Activated CD4-positive, CD25-positive, alpha-beta regulatory T cell treated with anti-CD3 and anti-CD28 coated beads, Interleukin-2, amount 50 U/mL, for 72 hours (primary cell): ENCODE measurements around the gene PRPF40B.

Experiments
- DNase-seq: peaks from one replicate; pipeline ENCODE4 v3.0.0; 2021

PRPF40B gene

DNA sequence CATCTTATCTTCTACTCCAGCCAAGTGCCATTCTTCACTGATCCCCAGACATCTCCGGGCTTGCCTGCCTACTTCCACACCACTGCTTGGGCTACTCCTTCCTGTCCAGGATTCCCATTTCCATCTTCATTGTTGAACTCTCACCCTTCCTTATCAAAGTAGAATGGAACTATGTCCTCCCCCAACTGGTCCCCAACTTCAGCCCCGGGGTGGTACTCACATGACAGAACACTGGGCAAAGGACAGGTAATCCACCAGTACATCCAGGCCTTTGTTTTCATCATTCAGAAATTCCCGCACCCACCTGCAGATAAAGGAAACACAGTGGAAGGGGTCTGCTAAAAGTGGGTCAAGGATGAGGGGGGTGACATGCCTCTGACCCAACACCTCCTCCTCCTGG lies 38.4 kb downstream of the PRPF40B start:
- no peak for DNase-seq

- peak; percentile 49 for DNase-seq
Measured at GRCh38 chr12:49662998-49663843, 39.9 kb downstream of the PRPF40B start.

GRCh38 chr12:49664167-49664566 lies 40.8 kb downstream of the PRPF40B start:
- DNase-seq = no peak

- DNase-seq = no peak
Measured at GRCh38 chr12:49664591-49665239, 41.4 kb downstream of the PRPF40B start.

DNA sequence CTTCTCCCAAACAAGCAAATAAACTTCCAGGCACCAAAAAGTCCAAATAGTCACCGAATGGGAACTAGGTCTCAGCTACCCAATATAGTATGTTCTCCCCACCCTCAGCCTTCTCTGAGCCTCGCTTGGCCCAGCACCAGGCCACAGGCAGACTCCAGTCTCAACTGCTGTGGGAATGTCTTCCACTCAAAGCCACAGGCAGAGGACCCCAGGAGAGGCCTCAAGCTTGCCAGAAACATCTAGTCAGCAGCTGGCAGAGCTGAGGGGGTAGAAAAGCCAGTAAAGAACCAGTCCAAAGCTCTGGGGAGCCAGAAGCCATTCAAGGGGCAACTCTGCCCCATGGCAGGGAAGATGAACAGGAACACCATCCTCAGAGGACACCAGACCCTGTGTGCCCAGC lies 42.0 kb downstream of the PRPF40B start:
- DNase-seq = no peak

- DNase-seq = no peak
Measured at GRCh38 chr12:49666176-49666575, 42.8 kb downstream of the PRPF40B start.

DNA sequence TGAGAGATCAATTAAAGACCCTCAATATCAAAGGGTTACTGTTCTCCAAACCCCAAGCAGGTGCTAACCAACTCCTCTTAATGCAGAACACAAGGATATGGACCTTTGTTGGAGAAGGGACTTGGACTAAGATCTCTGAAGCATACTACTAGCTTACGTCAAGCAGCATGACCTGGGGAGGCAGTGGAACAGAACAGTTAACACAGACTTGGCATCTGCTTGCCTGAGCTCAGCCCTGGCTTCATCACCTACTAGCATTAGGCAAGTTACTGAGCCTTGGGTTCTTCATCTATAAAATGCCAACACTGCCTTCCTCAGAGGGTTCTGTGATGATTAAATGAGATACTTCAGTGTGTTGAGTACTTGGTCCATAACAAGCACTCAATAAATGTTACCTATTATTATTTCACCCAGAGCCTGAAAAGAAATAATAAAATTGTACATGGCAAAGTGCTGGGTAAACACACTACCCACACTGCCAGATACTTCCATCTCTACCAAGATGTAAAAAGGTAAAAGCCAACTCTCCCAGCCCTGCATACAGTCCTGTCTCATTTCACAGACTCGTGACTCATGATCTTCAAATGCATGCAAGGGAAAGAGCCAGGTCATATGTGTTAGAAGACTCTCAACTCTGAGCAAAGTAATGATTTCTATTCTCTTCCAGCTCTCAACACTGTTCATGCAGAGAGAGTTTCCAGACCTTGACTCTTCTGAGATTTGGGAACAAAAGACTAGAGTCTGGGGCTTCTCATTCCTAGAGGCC lies 44.1 kb downstream of the PRPF40B start:
- no peak for DNase-seq

DNA sequence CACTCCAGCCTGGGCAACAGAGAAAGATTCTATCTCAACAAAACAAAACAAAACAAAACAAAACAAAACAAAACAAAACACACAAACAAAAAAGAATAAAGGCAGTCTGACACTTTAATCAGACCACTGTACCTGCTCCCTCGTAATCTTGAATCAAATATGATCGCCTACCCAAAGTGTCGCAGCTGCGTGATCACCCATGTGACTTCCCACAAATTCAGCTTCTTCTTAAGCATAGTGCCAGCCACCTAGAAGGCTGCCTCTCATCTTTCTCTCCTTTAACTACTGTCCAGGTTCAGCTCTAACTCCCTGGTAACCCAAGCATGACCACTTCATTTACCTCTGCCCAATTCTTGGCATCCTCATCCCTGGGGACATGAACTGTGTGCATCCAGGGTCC lies 46.4 kb downstream of the PRPF40B start:
- no peak for DNase-seq

DNA sequence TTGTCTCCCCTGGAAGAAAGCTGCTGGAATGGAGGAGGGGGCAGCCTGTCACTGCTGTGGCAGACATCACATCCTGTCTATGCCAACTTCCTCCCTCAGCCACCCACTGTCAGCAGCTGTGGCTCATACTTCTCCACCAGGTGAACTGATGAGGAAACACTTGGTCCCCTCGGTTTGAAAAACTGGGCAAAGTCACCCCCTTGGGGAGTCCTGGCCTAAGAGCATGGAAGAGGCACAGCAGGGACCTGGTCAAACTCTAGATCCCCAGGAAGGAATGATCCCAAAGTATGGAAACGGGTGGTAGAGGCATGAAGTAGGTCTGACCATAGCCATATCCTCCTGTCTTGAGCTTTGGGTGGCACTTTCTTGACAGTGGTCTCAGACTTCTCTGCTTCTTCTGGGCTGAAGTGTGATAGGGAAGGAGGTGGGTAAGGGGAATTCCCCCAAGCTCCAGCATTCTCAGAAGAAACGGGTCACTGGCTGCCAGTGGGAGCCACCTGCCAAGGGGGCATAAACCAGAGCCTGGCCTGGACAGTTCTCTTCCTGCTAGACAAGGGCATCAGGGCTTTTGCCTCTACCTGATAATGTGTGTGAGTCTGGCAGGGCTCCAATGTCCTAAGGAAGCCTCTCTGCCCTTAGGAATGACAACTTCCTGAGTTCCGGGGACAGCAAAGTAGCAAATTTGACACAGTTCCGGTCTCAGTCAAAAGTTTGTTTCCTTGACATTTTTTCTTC lies 47.8 kb downstream of the PRPF40B start:
- DNase-seq = peak; percentile 42

GRCh38 chr12:49672301-49673217 lies 49.2 kb downstream of the PRPF40B start:
- no peak for DNase-seq

GRCh38 chr12:49673446-49674317 lies 50.3 kb downstream of the PRPF40B start:
- DNase-seq = no peak

DNA sequence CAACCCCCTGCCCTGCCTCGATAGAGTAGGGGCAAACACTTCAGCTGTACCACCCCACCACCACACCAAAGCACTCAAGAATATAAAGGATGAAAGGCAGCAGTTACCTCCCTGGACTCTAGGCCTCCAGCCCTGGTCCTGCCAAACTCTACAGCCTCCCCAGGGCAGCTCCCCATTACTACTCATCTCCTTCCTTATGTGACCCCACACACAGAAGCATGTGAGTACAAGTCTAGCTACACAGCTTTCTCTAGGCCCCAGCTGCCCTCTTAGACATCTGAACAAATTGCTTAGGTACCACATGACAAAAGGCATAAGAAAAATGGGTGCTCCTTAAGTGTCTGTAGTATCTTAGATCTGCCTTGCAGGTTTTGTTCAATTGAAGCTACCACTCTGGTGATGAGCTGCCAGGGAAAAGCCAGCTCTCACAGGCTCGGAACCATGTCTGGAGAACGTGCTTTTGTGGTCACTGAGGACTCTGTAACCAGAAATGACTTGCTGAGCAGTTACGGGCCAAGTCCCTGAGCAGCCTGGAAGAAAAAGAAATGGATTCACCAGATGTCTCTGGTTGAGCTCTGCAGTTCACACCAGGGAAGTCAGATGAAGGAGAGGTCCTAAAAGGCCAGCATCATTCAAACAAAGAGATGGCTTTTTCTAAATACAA lies 51.1 kb downstream of the PRPF40B start:
- DNase-seq = no peak

GRCh38 chr12:49675137-49675536 lies 51.8 kb downstream of the PRPF40B start:
- DNase-seq = no peak

DNA sequence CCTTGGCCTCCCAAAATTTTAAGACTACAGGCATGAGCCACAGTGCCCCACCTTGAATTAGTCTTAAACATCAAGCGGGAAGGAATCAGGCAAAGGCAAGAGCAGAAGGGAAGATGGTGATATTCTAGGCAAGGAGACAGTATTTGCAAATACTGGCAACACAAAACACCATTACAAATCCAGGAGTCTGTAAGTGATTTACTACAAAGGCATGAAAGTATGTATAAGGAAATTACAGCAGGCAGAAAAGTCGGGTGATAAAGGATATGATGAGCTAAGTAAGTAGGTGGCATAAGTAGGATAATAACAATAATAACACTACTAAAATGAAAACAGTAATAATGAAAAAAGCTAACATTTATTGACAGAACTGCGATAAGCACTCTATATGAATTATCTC lies 55.4 kb downstream of the PRPF40B start:
- DNase-seq = no peak

DNA sequence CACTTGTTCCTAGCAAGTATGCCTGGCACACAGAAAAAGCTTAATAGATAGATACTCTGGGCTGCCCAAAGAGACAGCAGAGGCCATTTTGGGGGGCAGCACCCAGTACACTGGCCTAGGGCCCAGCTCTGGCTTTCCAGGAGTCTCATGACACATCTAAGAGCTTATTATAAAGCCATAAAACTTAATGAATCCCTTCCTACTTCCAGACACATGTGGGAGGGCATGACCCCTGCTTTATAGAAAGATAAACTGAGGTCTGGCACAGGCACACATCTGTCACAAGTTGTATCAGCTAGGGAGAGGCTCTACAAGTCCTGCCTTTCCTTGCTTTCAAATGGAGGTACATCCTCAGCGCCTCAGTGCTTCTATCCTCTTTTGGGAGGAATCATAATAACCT lies 56.7 kb downstream of the PRPF40B start:
- DNase-seq = no peak

- no peak for DNase-seq
Measured at GRCh38 chr12:49683599-49684309, 60.4 kb downstream of the PRPF40B start.

- DNase-seq = no peak
Measured at GRCh38 chr12:49684310-49684854, 61.0 kb downstream of the PRPF40B start.

DNA sequence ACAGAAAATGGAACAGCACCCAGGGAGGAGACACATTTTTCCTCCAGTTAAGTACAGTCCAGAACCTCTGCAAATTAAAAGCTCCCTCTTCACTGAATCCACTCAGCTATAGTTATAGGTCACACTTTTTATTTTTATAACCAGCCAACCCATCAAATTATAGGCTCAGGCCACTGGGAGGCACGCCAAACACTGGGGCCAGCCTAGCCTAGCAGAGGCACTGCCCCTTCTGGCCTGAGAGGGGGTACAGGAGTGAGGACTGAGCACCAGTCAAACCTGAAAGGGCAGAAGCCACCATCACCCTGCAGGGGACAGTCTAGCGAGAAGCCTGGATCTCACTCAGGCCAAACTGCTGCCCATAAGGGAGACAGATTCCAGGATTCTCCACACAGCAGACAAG lies 64.6 kb downstream of the PRPF40B start:
- DNase-seq = no peak

- no peak for DNase-seq
Measured at GRCh38 chr12:49689237-49689636, 65.9 kb downstream of the PRPF40B start.
